H1 (cell line): Measurements from ENCODE around the gene ESPNL. TPM values are rescaled to one million over a fixed set of nuclear protein-coding genes. Genes with fewer than 3 reads are reported as not detected.

Experiments used
- CTCF ChIA-PET: fragments of 300-600 bp; sonication (Branson Sonifier 250); formaldehyde crosslinking; loops from one replicate; lab custom pipeline; 2021; ENCODE audit not compliant: partially characterized antibody; lab: Charles Lee
- POLR2A ChIA-PET: fragments of 300-600 bp; sonication (Branson Sonifier 250); formaldehyde crosslinking; loops from one replicate; lab custom pipeline; 2021; ENCODE audit warnings: inconsistent platforms; ENCODE audit not compliant: partially characterized antibody; lab: Charles Lee
- DNase-seq, 2 experiments: peaks; one replicate each; pipeline versions ENCODE4 v3.0.0 to v3.0.0-alpha.2; 2010 to 2022; ENCODE audit warnings: low spot score in 2 of 2, low read depth in 1 of 2, mixed read lengths in 1 of 2
- FAIRE-seq: peaks from 2 replicates; lab custom pipeline; 2011; peaks lifted over from hg19 to GRCh38; lab: Jason Lieb, UNC
- H2AFZ ChIP-seq: 2 replicates; pipeline ENCODE4 v1.8.1; 2012; ENCODE audit warnings: low read length, inconsistent platforms
- H2AK5ac ChIP-seq: 2 replicates; pipeline ENCODE4 v1.6.1; 2013; ENCODE audit warnings: low read depth, low read length
- H2BK120ac ChIP-seq: replicated peaks from 2 replicates; pipeline ENCODE3; 2013; ENCODE audit warnings: low read depth, low read length, inconsistent platforms
- H2BK12ac ChIP-seq: 2 replicates; pipeline ENCODE4 v1.6.1; 2013; ENCODE audit warnings: low read depth, low read length
- H2BK15ac ChIP-seq: 2 replicates; pipeline ENCODE4 v1.6.1; 2013; ENCODE audit warnings: low read length
- H2BK20ac ChIP-seq: 2 replicates; pipeline ENCODE4 v1.6.1; 2013; ENCODE audit warnings: low read length
- H2BK5ac ChIP-seq: 2 replicates; pipeline ENCODE4 v1.6.1; 2013; ENCODE audit warnings: low read depth, low read length
- H3K14ac ChIP-seq: 2 replicates; pipeline ENCODE4 v1.6.1; 2013; ENCODE audit warnings: inconsistent platforms; ENCODE audit not compliant: insufficient read length
- H3K18ac ChIP-seq: 2 replicates; pipeline ENCODE4 v1.6.1; 2013; ENCODE audit warnings: low read length; ENCODE audit errors: extremely low read depth
- H3K23ac ChIP-seq: 2 replicates; pipeline ENCODE4 v1.6.1; 2013; ENCODE audit warnings: inconsistent platforms; ENCODE audit not compliant: insufficient read length
- H3K23me2 ChIP-seq: 2 replicates; pipeline ENCODE4 v1.6.1; 2013; ENCODE audit warnings: low read depth, low read length
- H3K27ac ChIP-seq: 2 replicates; pipeline ENCODE4 v1.6.1; 2011; ENCODE audit warnings: low read depth, low read length, inconsistent platforms
- H3K27me3 ChIP-seq, 4 experiments: replicated peaks in 1 of 4; 1 replicate in 1 of 4; 2 replicates in 3 of 4; pipeline versions ENCODE4 v1.6.1 to v1.8.1; 2011 to 2013; ENCODE audit warnings: low read length in 3 of 4, mild to moderate bottlenecking in 3 of 4, inconsistent platforms in 2 of 4, mixed read lengths in 2 of 4, moderate library complexity in 1 of 4; ENCODE audit not compliant: control insufficient read depth in 3 of 4, insufficient read depth in 3 of 4; ENCODE audit errors: extremely low read depth in 1 of 4
- H3K36me3 ChIP-seq, 4 experiments: 2 replicates each; pipeline versions ENCODE4 v1.6.1 to v1.8.1; 2011 to 2013; ENCODE audit warnings: mild to moderate bottlenecking in 4 of 4, low read length in 3 of 4, moderate library complexity in 2 of 4, control low read depth in 1 of 4, inconsistent platforms in 1 of 4; ENCODE audit not compliant: insufficient read depth in 4 of 4, control insufficient read depth in 2 of 4
- H3K4ac ChIP-seq: replicated peaks from 2 replicates; pipeline ENCODE3; 2013; ENCODE audit warnings: low read length, low read depth, mixed read lengths, inconsistent platforms; ENCODE audit not compliant: insufficient read length
- H3K4me1 ChIP-seq, 4 experiments: replicated peaks in 1 of 4; 1 replicate in 1 of 4; 2 replicates in 3 of 4; pipeline versions ENCODE4 v1.6.1 to v1.8.1; 2011 to 2013; ENCODE audit warnings: low read length in 3 of 4, inconsistent platforms in 2 of 4, mixed read lengths in 1 of 4; ENCODE audit not compliant: insufficient read depth in 4 of 4, control insufficient read depth in 3 of 4
- H3K4me2 ChIP-seq, 2 experiments: 2 replicates each; pipeline versions ENCODE4 v1.6.1 to v1.8.1; 2011 to 2013; ENCODE audit warnings: low read depth in 2 of 2, low read length in 2 of 2, control low read depth in 1 of 2, inconsistent platforms in 1 of 2, mild to moderate bottlenecking in 1 of 2; ENCODE audit not compliant: insufficient read depth in 1 of 2
- H3K4me3 ChIP-seq, 4 experiments: fragments of 200-600, 300-600 bp in 1 of 4; sonication (generic), shearing (Covaris generic), sonication (Bioruptor Twin) in 1 of 4; 2 replicates each; pipeline versions ENCODE4 v1.5.1 to v1.8.1; 2011 to 2016; ENCODE audit warnings: low read length in 4 of 4, low read depth in 3 of 4, control low read depth in 2 of 4, inconsistent platforms in 2 of 4, mild to moderate bottlenecking in 2 of 4, mixed read lengths in 1 of 4, moderate library complexity in 1 of 4; ENCODE audit not compliant: insufficient read depth in 2 of 4; ENCODE audit errors: extremely low read depth in 1 of 4
- H3K56ac ChIP-seq: replicated peaks from 2 replicates; pipeline ENCODE3; 2013; ENCODE audit warnings: low read depth, mild to moderate bottlenecking, mixed read lengths, low read length, inconsistent platforms; ENCODE audit not compliant: insufficient read length
- H3K79me1 ChIP-seq: 2 replicates; pipeline ENCODE4 v1.6.1; 2013; ENCODE audit warnings: low read depth, low read length, control low read depth
- H3K79me2 ChIP-seq, 2 experiments: 2 replicates each; pipeline versions ENCODE4 v1.6.1 to v1.8.1; 2012 to 2013; ENCODE audit warnings: low read length in 2 of 2, mild to moderate bottlenecking in 2 of 2, inconsistent platforms in 1 of 2; ENCODE audit not compliant: insufficient read depth in 2 of 2, control insufficient read depth in 1 of 2
- H3K9ac ChIP-seq, 4 experiments: replicated peaks in 1 of 4; 1 replicate in 1 of 4; 2 replicates in 3 of 4; pipeline versions ENCODE4 v1.6.1 to v1.8.1; 2011 to 2013; ENCODE audit warnings: low read depth in 3 of 4, low read length in 3 of 4, control low read depth in 2 of 4, mild to moderate bottlenecking in 2 of 4, moderate library complexity in 2 of 4, inconsistent platforms in 1 of 4; ENCODE audit errors: extremely low read depth in 1 of 4
- H3K9me3 ChIP-seq, 2 experiments: 2 replicates each; pipeline versions ENCODE4 v1.6.1 to v1.8.1; 2012 to 2013; ENCODE audit warnings: mild to moderate bottlenecking in 2 of 2, moderate library complexity in 2 of 2, control low read depth in 1 of 2, inconsistent platforms in 1 of 2, low read depth in 1 of 2, low read length in 1 of 2, mixed read lengths in 1 of 2; ENCODE audit not compliant: insufficient read depth in 2 of 2
- H4K20me1 ChIP-seq, 2 experiments: replicated peaks in 1 of 2; 2 replicates each; pipeline versions ENCODE3 to v1.8.1; 2011 to 2013; ENCODE audit warnings: inconsistent platforms in 2 of 2, low read length in 2 of 2, mild to moderate bottlenecking in 1 of 2; ENCODE audit not compliant: insufficient read depth in 2 of 2, control insufficient read depth in 1 of 2
- H4K5ac ChIP-seq: 2 replicates; pipeline ENCODE4 v1.6.1; 2013; ENCODE audit warnings: low read length, low read depth, mixed read lengths, inconsistent platforms; ENCODE audit not compliant: insufficient read length
- H4K8ac ChIP-seq: 2 replicates; pipeline ENCODE4 v1.8.0; 2013; ENCODE audit warnings: mild to moderate bottlenecking, moderate library complexity, low read length, inconsistent platforms; ENCODE audit not compliant: insufficient read depth; ENCODE audit errors: extremely low read depth
- H4K91ac ChIP-seq: replicated peaks from 2 replicates; pipeline ENCODE3; 2013; ENCODE audit warnings: low read length, mixed read lengths, inconsistent platforms; ENCODE audit not compliant: insufficient read length
- BCL11A ChIP-seq, 2 experiments: IDR thresholded peaks; one replicate each; pipeline ENCODE4 v1.6.1; 2011; ENCODE audit warnings: low read depth in 2 of 2, low read length in 2 of 2, mild to moderate bottlenecking in 2 of 2
- CTCF ChIP-seq, 3 experiments: IDR thresholded peaks; 1 replicate in 2 of 3; 2 replicates in 1 of 3; pipeline versions ENCODE4 v1.5.1 to v1.6.1; 2011; ENCODE audit warnings: low read length in 3 of 3, mild to moderate bottlenecking in 3 of 3, inconsistent platforms in 2 of 3, low read depth in 1 of 3, moderate library complexity in 1 of 3; ENCODE audit not compliant: insufficient read depth in 1 of 3; ENCODE audit errors: control extremely low read depth in 1 of 3
- HDAC6 ChIP-seq: IDR thresholded peaks from one replicate; pipeline ENCODE4 v1.7.1; 2012; ENCODE audit warnings: low read depth, mild to moderate bottlenecking, inconsistent platforms, low read length, moderate library complexity
- JUN ChIP-seq: IDR thresholded peaks from 2 replicates; pipeline ENCODE4 v1.6.1; 2011; ENCODE audit warnings: low read depth, mild to moderate bottlenecking, improper control_type of control experiment, low read length
- KDM4A ChIP-seq: IDR thresholded peaks from one replicate; pipeline ENCODE4 v1.7.1; 2012; ENCODE audit warnings: low read depth, mild to moderate bottlenecking, moderate library complexity, low read length, inconsistent platforms; ENCODE audit not compliant: severe bottlenecking
- KDM5A ChIP-seq: fragments of 200-600 bp; IDR thresholded peaks from 2 replicates; pipeline ENCODE4 v1.7.1; 2012; ENCODE audit warnings: mild to moderate bottlenecking, low read length, inconsistent platforms, mixed read lengths
- POLR2AphosphoS5 ChIP-seq: IDR thresholded peaks from 2 replicates; pipeline ENCODE4 v1.6.1; 2011; ENCODE audit warnings: low read depth, low read length
- POU5F1 ChIP-seq: IDR thresholded peaks from 2 replicates; pipeline ENCODE4 v1.6.1; 2011; ENCODE audit warnings: low read depth, mild to moderate bottlenecking, low read length, moderate library complexity
- TAF7 ChIP-seq: optimal IDR thresholded peaks from 2 replicates; pipeline ENCODE3; 2011; ENCODE audit warnings: low read depth, mild to moderate bottlenecking, inconsistent platforms, low read length, moderate library complexity, borderline replicate concordance
- TEAD4 ChIP-seq: IDR thresholded peaks from 2 replicates; pipeline ENCODE4 v1.6.1; 2012; ENCODE audit warnings: low read depth, low read length, inconsistent platforms, mixed read lengths
- ZNF274 ChIP-seq: IDR thresholded peaks from 2 replicates; pipeline ENCODE4 v1.7.0; 2012; ENCODE audit warnings: low read length, borderline replicate concordance; ENCODE audit errors: extremely low read depth
- WGBS, 2 experiments: shearing (Covaris generic) in 1 of 2; methylation state at CpG; one replicate each; pipeline versions ENCODE4 v1.1.6 to v1.1.7; 2013 to 2015; ENCODE audit warnings: low lambda C conversion rate in 2 of 2, mixed read lengths in 2 of 2, inconsistent platforms in 1 of 2, low coverage in 1 of 2, missing lambda C conversion rate in 1 of 2; ENCODE audit not compliant: insufficient replicate concordance in 2 of 2, insufficient coverage in 1 of 2, insufficient read length in 1 of 2; ENCODE audit errors: extremely low coverage in 1 of 2, missing lambda C conversion rate in 1 of 2; 5-methylcytosine and 5-hydroxymethylcytosine counted together
- polyA plus RNA-seq, 7 experiments: library from polyadenylated mRNA; depleted of rRNA in 3 of 7; stranded (reverse) in 5 of 7; unstranded in 2 of 7; fragments of >200 nt in 5 of 7; fragments of 200-250 nt in 2 of 7; gene quantifications; 1 replicate in 5 of 7; 2 replicates in 1 of 7; 4 replicates in 1 of 7; pipeline versions ENCODE4 v1.2.1 to v1.2.3, GENCODE V29; 2011 to 2013; ENCODE audit warnings: missing spikeins in 2 of 7, mixed read lengths in 2 of 7
- total RNA-seq: library from RNA; stranded (reverse); fragmentation: NEBNext Ultra II Directional; extraction: Animal tissue kit (Norgen Biotek cat#: 25700); gene quantifications from 2 replicates; pipeline ENCODE4 v1.2.1, GENCODE V29; 2021

Gene ESPNL
- total and polyA plus RNA-seq, 2 of the 8 experiments (the other 6 are each of a cell fraction or from before 2014, with no cell fraction given) = 0.68 to 1.3 TPM

- Histone ChIP-seq H3K9ac (no peak overlapping the region), H4K91ac (no peak overlapping the region), H3K9me3 (no peaks in the 10 kb centered on the region), H3K36me3 (peaks cover 7 to 50% (median 9%) of the 10 kb centered on the region in 4 experiments; a peak in 6 of 8 replicates), H2BK120ac (no peak overlapping the region), H3K4me2 (no peak overlapping the region), H3K56ac (no peak overlapping the region), H3K27ac (no peak overlapping the region), H3K79me2 (no peaks in the 10 kb centered on the region), H2BK12ac (no peak overlapping the region), H2BK15ac (no peak overlapping the region), H3K79me1 (no peaks in the 10 kb centered on the region; the same call in 1 of the 2 replicates), H2AFZ (no peak overlapping the region), H2AK5ac (no peak overlapping the region), H3K27me3 (no peaks in the 10 kb centered on the region), H4K8ac (no peak overlapping the region), H3K14ac (no peak overlapping the region), H3K18ac (no peak overlapping the region), H3K4me3 (no peak overlapping the region), H2BK5ac (no peak overlapping the region), H4K20me1 (peaks cover 2 to 19% of the 10 kb centered on the region in 2 experiments), H3K4ac (no peak overlapping the region), H3K23ac (no peak overlapping the region), H3K4me1 (no peaks in the 10 kb centered on the region), H3K23me2 (no peaks in the 10 kb centered on the region), H4K5ac (no peak overlapping the region), H2BK20ac (no peak overlapping the region)
- 97% methylated on average over 8 of the region's 8 CpGs; no CpG with 5 or more reads in 1 of the 2 experiments for WGBS, 2 experiments
- FAIRE-seq (no peak), DNase-seq (no peak)
- ChIA-PET CTCF (interaction anchor here (0.5 to 2.2 kb wide), 6 partner anchors 9 to 89 kb away, joined by 3 to 10 read pairs (median 3); no protein-coding TSS in a partner anchor), POLR2A (interaction anchor here (1.6 kb wide), 1 partner anchor 10 kb away, joined by 3 read pairs; no protein-coding TSS in a partner anchor)
- TF ChIP-seq ZNF274 (no peak), CTCF (IDR thresholded peaks at IDR 0.05; ENCODE audit: control extremely low read depth in 1 of 3, insufficient read depth in 1 of 3, low read depth in 1 of 3, low read length in 3 of 3) (no peak), TEAD4 (no peak), POU5F1 (no peak), POLR2AphosphoS5 (no peak), BCL11A (IDR thresholded peaks at IDR 0.05; ENCODE audit: low read depth in 2 of 2, low read length in 2 of 2) (no peak), TAF7 (no peak), JUN (no peak), KDM4A (no peak), HDAC6 (no peak), KDM5A (no peak)
Observed at GRCh38 chr2:238174291-238174690, 74.2 kb downstream of the ESPNL start.
